NCI-H524 treated with DMSO at 0.1 percent for 48 hours (cell line): ENCODE results near the gene TMPRSS2.

ENCODE experiments used
- DNase-seq: peaks from one replicate; lab custom pipeline; 2025; lab: John Stamatoyannopoulos, UW

The TMPRSS2 gene

DNA sequence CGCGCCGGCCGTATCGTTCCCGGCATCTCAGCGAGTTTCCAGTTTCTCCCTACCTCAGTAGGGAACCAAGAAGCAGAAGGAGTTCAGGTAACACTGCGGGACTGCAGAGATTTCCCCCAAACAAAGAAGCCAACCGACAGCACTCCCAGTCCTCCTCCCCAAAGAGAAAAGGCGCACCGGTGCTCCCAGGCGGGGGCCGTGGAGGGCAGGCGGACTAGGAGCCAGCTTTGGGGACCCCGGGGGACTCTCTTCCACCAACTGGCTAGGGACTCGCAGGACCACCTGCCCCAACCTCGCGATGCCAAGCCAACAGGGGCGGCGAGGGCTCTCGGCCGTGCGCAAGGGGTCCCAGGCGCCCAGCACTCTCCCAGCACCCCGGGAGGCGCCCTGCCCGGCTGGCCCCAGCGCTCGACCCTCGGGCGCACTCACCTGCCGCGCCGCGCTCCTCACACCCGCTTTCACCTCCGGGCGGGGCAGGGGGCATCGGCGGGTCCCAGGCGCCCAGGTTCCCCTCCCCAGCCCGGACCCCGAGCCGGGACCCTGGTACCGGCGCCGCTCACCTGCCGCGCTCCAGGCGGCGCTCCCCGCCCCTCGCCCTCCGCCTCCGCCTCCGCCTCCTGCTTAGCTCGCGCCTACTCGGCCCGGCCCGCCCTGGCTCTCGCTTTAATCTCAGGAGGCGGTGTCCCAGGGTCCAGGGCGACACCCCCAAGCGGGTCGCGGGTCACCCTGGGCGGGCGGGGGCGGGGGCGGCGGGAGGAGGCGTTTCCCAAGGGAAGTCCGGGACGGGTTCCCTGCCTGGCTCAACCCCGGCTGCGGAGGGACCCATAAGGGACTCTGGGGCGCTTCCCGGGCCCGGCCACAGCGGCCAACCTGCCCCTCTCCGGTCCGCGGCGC lies at the start of gene TMPRSS2:
Gene TMPRSS2 (minus strand): TSS at position 638 of the 894 bp plus-strand sequence. CDS start 10,025 bp downstream, outside the sequence.
- no peak for DNase-seq

DNA sequence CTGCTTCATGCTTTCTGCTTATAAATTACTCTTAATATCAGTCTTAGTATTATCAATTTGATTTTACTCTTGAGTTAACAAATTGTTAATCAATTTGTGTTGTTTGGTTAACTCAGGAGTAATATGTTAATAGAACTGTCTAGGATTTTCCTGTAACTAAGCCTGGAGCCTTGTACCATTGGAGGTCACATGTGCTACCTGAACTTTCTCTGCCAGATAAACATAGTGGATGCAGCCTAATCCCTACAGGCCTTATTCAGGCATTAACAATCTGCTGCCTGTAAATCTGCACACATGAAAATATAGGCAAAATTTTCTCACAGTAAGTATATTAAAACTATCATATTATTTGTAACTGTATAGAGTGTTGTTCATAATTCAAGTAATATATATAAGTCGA lies 47.1 kb upstream of the TMPRSS2 start:
- DNase-seq: no peak

DNA sequence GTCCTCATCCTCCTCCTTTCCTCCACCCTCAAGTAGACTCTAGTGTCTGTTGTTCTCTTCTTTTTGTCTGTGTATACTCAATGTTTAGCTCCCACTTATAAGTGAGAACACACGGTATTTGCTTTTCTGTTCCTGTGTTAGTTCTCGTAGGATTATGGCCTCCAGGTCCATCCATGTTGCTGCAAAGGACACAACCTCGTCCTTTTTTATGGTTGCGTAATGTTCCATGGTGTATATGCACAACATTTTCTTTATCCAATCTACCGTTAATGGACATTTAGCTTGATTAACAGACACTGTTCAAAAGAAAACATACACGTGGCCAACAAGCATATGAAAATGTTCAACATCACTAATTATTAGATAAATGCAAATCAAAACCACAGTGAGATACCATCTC lies 44.3 kb upstream of the TMPRSS2 start:
- no peak for DNase-seq

DNA sequence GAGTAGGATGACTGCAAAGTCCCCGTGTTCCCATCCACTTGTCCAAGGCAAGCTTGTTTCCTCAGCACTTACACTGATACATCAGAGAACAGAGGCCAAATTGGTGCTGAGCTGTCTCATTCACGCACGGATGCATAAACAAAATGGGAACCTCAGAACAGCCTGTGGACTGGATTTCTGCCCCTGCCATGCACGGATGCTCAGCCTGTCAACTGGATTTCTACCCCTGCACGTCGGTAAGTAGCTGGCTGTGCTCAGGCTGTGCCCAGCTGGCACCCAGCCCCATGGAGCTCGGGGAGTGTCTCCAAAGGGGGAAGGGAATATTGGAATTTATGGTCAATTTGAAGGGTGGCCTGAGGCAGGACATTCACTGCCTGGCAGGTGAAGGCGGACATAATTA lies 40.8 kb upstream of the TMPRSS2 start:
- no peak for DNase-seq

DNA sequence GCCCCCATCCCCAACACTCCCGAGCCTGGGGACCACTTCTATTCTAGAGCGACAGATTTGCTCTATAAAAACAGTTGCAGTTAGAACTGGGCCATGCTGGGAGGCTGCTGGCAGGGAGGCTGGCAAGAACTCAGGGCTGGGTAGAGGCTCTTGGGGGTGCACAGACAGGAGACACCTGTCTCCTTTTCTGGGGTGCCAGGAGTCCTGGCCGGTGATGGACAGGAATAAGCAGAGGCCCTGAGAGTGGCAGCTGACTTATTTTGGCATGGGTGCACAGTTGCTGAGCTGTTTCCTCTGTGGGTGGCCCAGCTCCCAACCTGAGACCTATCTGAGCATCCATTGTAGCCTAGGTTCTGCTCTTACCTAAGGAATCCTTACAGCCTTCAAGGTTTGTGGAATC lies 39.2 kb upstream of the TMPRSS2 start:
- DNase-seq: no peak

DNA sequence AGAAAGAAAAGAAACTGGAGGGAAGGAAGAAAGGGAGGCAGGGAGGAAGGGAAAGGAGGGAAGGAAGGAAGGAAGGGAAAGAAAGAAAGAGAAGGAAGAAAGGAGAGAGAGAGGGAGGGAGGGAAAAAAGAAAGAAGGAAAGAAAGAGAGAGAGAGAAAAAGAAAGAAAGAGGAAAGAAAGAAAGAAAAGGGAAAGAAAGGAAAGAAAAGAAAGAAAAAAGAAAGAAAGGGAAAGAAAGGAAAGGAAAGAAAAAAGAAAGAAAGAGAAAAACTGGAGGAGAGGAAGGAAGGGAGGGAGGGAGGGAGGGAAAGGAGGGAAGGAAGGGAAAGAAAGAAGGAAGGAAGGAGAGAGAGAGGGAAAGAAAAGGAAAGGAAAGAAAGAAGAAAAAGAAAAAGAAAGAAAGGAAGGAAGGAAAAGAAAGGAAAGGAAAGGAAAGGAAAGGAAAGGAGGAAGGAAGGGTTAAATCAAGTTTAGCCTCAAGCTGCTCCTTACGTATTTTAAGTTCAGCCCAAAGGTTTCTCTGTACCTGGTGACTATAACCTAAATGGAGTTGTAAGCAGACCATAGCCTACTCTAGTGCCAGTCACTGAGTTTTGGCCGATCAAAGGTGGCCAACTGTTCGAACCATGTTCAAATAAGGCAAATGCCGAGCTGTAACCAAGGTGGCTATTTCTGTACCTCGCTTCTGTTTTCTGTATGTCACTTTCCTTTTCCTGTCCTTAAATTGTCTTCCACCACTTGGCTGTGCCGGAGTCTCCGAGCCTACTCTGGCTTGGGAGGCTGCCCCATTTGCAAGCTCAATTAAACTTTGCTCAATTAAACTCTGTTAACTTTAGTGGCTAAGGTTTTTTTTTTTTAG lies 37.8 kb upstream of the TMPRSS2 start:
- no peak for DNase-seq

DNA sequence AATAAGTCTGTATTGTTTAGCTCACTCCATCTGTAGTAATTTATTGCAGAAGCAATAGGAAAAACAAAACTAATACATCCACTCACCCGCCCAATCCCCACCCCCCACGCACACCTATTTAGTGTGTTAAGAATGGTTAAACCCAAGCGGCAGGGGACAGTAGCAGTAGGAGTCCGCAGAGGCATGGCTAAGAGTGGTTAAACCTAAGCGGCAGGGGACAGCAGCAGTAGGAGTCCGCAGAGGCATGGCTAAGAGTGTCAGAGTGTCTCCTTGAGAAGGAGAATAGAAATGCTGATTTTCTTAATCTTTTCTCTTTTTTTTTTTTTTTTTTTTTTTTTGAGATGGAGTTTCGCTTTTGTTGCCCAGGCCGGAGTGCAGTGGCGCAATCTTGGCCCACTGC lies 34.8 kb upstream of the TMPRSS2 start:
- DNase-seq: no peak

DNA sequence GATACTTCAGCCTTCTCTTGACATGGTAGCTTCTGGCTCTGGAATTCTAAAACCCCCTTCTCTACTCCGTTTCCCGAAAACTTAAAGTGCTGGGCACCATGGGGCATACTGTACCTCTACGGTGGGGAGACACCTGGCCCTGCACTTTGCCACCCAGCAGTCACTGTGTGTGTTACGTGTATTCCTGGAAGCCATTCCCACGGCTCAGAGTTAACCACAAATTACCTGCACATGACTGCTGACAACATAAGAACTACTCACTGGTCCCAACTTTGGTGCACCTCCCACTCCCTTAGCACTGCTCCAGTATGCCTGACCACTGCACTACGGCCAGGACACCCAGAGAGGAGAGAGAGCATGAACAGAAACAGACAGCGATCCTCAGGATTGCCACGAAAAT lies 29.4 kb upstream of the TMPRSS2 start:
- no peak for DNase-seq

DNA sequence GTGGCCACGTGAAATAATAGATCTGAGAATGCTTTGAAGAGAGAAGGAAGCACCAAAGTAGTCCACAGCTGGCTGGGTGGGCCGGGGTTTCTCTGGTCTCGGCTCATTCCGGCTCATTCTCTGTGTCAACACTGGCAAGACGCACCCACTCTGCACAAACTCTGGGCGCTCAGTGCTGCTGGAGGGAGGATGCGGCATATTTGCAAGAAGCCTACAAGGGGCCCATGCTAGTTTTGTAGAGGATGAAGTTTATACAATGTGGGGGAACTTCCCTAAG lies 28.8 kb upstream of the TMPRSS2 start:
- no peak for DNase-seq

DNA sequence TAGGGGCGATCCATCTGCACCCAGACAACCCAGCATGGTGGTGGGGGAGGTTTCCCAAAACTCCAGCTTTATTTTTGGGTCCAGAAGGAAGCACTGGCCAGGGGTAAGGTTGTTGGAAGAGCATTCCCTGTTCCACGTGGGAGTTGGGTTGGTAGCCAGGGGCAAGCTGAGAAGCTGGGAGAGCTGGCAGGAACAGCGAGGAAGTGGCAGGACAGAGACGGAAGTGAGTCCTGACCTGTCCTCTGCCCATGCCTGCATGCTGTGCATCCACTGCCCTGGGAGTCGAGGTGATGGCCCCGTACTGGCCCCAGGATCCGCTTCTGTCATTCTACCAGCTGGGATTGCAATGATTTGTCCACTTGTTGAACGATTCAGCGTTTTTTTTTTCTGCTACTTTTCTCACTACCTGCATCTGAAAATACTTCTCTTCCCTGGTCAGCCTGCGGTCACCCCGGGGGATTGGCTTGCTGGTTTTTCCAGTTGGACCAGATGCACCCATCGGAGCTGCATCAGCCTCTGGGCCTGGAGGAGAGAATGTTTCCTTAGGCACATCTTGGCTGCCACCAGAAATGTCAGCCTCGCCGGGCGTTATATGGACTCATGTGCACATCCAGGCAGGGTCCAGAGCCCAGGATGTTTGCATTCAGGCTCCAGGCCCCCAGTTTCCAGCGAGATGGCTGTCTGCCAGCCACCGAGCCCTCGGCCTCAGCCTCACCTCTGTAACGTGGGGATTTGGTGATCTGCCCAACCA lies 28.3 kb upstream of the TMPRSS2 start:
- DNase-seq: no peak

DNA sequence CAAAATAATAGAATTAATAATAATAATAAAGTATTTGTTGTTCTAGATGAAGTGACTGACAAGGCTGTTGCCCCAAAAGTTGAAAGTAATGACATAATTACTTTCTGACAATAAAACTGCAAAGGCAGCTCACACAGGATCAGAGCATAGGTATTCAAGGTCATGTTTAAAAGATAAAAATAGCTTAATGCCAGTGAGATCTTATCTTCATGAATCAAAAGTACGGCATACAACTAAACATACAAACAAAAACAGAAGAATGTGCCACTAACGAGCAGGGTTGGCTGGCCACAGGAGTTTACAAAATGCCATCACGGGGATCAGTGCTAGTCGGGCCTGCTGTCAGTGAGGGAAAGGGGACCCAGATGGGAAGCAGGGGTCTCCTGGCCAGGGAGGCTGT lies 22.4 kb upstream of the TMPRSS2 start:
- no peak for DNase-seq

DNA sequence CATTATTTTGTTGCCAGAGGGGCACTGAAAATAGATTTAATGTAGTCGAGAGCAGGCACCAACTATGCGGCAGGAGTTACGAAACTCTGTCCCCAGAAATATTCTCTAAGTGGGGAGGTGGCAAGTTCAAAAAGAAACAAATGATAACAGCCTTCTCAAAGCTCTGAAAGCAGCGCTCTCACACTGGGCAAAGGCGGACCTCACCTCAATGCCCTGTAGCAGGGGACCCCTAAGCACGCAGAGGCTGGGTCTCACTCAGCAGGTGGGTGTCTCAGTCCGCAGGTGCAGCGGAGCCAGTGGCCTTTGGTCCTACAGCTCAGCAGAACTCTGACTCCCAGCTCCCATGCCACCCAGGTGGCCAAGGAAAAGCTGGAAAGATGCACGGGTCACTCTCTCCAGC lies 21.8 kb upstream of the TMPRSS2 start:
- no peak for DNase-seq

DNA sequence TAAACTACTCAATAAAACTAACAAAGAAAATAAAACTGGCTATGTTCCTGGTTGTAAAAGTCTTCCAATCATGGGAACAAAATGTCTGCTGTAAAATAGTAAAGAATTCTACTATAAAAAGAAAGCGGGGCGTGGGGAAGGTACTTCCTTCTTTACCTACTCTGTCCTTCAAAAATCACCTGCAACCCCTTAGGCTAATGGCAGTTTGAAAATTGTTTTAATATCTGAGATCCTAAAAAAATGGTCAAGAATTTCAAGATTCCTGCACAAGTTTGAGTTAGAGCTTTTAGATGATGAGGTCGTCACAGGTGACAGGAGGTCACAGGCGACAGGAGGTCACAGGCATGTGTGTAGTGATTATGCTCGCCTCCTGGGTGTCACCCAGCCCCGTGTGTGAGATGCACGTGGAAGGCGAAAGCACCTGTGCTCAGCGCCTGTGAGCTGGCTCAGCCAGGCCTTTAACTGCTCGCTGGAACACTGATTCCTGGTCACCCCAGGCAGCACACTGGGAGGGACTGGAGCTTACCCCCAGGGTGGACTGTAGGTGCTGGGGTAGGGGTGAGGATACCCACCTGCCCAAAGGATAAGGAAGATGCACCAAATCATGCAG lies 18.6 kb upstream of the TMPRSS2 start:
- no peak for DNase-seq

DNA sequence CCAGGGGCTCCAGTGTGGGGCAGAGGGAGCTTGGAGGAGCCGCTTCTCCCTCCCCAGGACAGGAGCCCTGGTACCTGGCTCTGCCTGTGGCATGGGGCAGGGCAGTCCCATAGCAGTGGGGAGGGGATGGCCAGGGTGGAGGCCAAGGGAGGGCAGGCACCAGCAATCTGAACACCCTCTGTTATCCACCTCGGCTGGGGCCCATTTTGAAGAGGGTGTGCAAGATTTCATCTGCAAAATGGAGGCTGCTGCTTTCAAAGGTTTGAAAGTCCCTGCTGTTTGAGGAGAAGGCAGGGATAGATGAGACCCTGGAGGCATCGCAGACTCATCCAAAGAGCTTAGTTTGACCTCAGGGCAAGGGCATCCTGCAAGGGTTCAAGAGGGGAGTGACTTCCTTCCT lies 15.2 kb upstream of the TMPRSS2 start:
- no peak for DNase-seq

DNA sequence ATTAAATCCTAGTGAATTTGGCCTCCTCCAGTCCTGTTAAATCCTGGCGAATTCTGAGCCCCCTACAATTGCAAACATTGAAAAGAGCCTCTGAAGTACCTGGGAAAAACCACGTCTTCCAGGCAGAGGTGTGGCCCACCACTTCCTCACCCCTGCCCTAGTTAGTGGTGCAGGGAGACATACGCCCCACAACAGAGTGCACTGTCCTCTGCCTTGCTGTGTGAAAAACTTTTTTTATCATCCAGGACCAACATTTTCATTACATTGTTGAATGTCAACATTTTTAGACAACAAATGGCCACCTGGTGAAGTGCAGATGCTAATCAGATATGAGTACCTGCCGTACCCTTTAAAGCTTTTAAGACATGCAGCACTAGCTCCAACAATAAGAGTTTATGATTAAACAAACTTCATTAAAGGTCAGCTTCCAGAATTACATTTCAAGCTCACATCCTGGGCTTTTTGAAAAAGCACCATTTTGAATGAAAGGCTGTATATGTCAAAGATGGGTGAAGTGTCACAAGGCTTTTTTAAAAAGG lies 13.6 kb upstream of the TMPRSS2 start:
- no peak for DNase-seq

DNA sequence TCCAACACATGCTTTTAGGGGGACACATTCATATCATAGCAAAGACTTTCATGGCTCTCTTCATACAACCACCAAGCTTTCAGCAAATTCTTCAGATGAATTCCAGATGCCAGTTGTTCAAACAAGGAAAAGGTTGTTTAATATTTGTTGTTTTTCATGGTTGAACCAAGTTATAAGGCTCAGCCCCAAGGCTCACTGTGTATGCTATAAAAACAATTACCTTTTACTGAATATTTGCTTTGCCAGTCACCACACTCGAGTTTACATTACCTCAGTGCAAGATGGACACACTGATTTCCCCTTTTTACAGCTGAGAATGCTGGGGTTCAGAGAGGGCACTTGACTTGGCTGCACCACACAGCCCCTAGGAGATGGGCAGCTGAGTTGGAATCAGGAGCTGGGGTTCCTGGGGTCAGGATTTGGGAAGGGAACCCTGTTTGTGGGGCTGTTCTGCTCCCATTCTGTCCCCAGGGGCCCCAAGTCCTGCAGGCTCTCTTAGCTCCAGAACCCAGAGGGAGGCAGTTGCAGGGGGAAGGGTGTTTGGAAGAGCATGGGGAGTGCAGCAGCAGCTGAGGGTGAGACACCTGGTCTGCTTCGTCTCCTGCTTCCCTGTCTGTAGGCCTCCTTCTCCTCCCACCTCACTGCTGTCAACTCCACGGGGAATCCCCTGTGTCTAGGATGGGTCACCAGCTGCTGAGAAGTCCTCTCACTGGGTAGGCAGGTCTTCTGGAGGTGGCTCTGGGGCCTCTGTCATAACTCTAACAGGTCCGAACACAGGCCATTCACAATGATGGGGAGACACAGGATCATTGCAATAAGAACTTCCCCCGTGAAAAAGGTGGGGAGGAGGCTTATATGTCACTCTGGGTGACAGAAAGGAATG lies 12.8 kb upstream of the TMPRSS2 start:
- no peak for DNase-seq

DNA sequence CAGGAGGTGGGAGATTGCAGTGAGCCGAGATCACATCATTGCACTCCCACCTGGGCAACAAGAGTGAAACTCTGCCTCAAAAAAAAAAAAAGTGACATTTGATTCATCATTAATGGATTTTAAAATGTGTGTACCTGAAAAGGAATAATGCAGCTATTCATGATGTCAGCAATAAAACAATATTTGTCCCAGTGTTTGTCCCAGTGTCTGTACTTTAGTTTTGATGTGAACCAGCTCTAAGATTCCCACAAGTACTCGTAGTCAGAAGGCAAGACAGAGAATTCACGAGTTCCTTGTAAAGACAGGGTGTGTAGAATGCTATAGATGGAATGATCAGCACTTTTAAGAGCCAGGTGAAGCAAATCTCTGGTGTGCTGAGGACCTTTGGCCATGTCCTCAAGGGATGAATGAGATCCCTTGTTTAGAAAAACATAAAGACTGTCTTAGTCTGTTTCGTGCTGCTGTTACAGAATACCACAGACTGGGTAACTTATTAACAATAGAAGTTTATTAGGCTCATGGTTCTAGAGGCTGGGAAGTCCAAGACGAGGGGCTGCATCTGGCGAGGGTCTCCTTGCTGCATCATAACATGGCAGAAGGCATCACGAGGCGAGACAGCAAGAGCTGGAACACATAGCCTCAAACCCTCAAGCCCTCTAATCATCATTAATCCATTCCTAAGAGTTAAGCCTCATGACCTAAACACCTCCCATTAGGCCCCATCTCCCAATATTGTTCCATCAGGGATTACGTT lies 12.0 kb upstream of the TMPRSS2 start:
- DNase-seq: no peak

DNA sequence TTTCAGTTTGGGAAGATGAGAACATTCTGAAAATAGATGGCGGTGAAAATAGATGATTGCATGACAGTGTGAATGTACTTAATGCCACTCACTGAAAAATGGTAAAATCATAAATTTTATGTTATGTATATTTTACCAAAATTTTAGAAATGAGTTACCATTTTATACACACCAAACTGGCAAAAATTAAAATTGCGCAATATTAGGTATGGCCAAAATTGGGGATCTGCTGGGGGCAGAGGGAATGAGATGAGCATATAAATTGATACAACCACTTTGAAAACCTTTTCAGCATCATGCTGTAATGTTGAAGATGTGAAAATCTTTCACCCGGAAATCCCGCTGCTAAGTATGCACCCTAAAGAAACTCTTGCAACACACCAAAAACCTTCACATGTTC lies 10.8 kb upstream of the TMPRSS2 start:
- DNase-seq: no peak

DNA sequence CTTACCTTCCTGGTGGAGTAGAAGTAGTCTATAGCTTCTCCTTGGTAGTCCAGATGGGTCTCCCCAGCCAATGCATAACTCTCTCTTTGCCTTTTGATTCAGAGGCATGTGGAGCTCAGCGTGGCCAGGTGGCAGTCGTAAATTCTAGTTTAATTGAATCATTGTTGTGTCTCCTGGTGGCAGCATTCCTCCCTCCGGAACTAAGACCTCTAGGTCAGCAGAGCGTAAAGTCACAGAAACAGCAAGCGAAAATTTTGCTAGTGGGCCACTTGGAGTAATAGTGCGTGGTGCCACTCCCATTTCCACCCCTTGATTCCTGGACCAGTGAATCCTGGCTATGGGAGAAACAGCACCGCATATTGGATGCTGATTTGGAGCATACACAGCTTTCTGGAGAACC lies 3.9 kb upstream of the TMPRSS2 start:
- peak; percentile 56 for DNase-seq

DNA sequence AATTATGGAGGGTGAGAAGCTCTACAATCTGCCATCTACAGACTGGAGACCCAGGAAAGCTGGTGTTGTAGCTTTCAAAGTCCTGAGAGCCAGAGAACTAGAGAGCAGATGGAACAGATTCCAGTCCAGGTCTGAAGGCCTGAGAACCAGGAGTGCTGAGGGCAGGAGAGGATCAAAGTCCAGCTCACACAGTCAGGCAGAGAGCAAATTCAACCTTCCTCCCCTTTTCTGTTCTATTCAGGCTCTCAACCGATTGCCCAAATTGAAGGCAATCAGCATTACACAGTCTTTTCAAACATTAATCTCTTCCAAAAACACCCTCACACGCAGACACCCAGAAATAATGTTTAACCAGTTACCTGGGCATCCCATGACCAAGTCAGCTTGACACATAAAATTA lies 2.5 kb upstream of the TMPRSS2 start:
- DNase-seq: no peak
